Tibial artery (tissue), 4 donors: ENCODE results near the gene PTPRN2.
A peak's percentile ranks its signal among the peaks of the same experiment; 100 is the strongest.

Experiments used
- DNase-seq, 2 donors: peaks; one replicate each; pipeline ENCODE4 v3.0.0-alpha.2; 2019
- H3K27ac ChIP-seq, 2 donors: fragments of 200-600 bp; sonication (generic) in 1 of 2; 1 replicate in 1 of 2; 2 replicates in 1 of 2; pipeline ENCODE4 v1.5.1; 2018 to 2019; ENCODE audit warnings: mild to moderate bottlenecking in 1 of 2
- H3K27me3 ChIP-seq, 2 donors: fragments of 200-600 bp; sonication (generic) in 1 of 2; one replicate each; pipeline versions ENCODE4 v1.5.1 to v1.6.0; 2016 to 2019
- H3K36me3 ChIP-seq, 3 donors: fragments of 200-600 bp; sonication (generic) in 2 of 3; one replicate each; pipeline ENCODE4 v1.5.1; 2016 to 2019; ENCODE audit warnings: mild to moderate bottlenecking in 2 of 3
- H3K4me1 ChIP-seq, 4 donors: fragments of 200-600 bp; sonication (generic) in 2 of 4; 1 replicate in 3 of 4; 2 replicates in 1 of 4; pipeline ENCODE4 v1.5.1; 2016 to 2019
- H3K4me3 ChIP-seq, 2 donors: fragments of 200-600 bp; sonication (generic) in 1 of 2; 1 replicate in 1 of 2; 2 replicates in 1 of 2; pipeline ENCODE4 v1.5.1; 2018 to 2019; ENCODE audit warnings: mild to moderate bottlenecking in 2 of 2
- H3K9me3 ChIP-seq, 3 donors: fragments of 200-600 bp; sonication (generic) in 1 of 3; one replicate each; pipeline ENCODE4 v1.5.1; 2016 to 2019
- intact Hi-C: fragments of 100-400 bp; cut with DNase I; formaldehyde crosslinking; loops from one replicate; pipeline ENCODE4 v1.15.0; 2023; ENCODE audit warnings: low total_unique reads
- TF ChIP-seq, protein P1 (sequence below), 2 experiments: fragments of 200-600 bp in 1 of 2; fragments of 450-650 bp in 1 of 2; IDR thresholded peaks; one replicate each; pipeline ENCODE4 v1.5.1; 2017 to 2019; ENCODE audit warnings: antibody characterized with exemption in 2 of 2, mild to moderate bottlenecking in 1 of 2, moderate library complexity in 1 of 2

Gene PTPRN2

DNA sequence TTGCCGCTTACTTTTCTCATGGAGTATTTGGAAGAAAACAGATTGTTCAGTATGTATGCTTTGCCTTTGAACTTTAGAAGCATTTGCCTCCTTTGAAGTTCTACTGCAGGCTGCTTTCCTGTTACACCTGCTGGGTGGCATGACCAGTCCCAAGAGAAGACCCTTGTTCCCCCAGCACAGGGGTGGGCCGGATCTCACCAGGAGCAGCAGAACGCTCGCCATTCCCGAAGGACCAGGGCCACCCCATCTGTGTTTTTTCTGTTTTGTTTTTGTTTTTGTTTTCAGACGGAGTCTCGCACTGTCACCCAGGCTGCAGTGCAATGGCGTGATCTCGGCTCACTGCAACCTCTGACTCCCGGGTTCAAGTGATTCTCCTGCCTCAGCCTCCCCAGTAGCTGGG, 493.6 kb downstream of the PTPRN2 start:
- H3K36me3 ChIP-seq: no peaks in the 10 kb centered on the region
- H3K4me1 ChIP-seq: no peaks in the 10 kb centered on the region
- intact Hi-C loops: no loop called here
- TF ChIP-seq, protein P1, sequence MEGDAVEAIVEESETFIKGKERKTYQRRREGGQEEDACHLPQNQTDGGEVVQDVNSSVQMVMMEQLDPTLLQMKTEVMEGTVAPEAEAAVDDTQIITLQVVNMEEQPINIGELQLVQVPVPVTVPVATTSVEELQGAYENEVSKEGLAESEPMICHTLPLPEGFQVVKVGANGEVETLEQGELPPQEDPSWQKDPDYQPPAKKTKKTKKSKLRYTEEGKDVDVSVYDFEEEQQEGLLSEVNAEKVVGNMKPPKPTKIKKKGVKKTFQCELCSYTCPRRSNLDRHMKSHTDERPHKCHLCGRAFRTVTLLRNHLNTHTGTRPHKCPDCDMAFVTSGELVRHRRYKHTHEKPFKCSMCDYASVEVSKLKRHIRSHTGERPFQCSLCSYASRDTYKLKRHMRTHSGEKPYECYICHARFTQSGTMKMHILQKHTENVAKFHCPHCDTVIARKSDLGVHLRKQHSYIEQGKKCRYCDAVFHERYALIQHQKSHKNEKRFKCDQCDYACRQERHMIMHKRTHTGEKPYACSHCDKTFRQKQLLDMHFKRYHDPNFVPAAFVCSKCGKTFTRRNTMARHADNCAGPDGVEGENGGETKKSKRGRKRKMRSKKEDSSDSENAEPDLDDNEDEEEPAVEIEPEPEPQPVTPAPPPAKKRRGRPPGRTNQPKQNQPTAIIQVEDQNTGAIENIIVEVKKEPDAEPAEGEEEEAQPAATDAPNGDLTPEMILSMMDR (IDR thresholded peaks at IDR 0.05): no peak
- H3K4me3 ChIP-seq: no peak overlapping the region
- H3K27ac ChIP-seq: no peak overlapping the region
- H3K9me3 ChIP-seq: no peaks in the 10 kb centered on the region
- peaks cover 0 to 9% of the 10 kb centered on the region in 2 donors for H3K27me3 ChIP-seq
- peak in 1 of 2 donors; percentile 12 for DNase-seq

DNA sequence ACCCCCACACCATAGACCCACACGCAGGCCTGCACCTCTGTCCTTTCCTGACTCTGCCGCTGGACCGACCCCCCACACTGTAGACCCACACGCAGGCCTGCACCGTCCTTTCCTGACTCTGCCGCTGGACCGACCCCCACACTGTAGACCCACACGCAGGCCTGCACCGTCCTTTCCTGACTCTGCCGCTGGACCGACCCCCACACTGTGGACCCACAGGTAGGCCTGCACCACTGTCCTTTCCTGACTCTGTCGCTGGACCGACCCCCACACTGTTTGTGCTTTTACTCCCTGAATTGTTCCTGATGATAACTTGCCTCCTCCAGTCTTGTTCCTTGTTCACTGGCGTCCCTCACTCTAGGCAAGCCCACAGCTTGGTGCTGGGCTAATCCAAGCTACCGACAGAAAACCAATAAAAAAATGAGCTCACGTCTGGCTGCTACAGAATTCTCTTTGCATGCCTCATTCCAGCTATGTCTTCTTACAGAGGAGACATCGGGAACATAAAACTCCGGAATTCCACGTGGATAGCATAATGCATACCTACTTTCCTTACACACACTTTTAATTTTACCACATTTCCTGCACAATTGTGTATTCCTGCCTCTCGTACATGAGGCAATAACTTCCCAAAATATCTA, 494.3 kb downstream of the PTPRN2 start:
- no peak overlapping the region for H3K4me3 ChIP-seq
- peak in 1 of 2 donors; percentile 9 for DNase-seq
- H3K27me3 ChIP-seq: peaks cover 0 to 5% of the 10 kb centered on the region in 2 donors
- H3K4me1 ChIP-seq: no peaks in the 10 kb centered on the region
- intact Hi-C loops: no loop called here
- TF ChIP-seq, protein P1 (IDR thresholded peaks at IDR 0.05): no peak
- no peaks in the 10 kb centered on the region for H3K36me3 ChIP-seq
- no peak overlapping the region for H3K27ac ChIP-seq
- no peaks in the 10 kb centered on the region for H3K9me3 ChIP-seq

DNA sequence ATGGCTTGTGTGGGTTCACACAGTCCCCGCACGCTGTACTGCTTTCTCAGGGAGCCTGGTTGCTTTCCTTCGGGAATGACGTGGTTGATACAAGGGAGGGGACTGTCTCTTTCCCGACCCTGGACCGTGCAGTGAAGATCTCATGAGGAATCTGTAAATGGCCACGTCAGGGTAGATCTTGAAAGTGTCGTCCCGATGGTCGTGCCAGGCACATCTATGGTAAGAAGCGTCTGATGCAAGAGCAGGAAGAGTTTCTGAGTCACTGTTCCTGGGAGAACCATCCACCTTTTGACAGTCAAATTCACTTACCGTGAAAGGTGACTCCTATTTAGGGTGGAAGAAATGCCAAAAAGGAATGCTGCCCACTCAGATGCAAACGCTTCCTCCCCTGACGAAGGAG, 500.4 kb downstream of the PTPRN2 start:
- no peaks in the 10 kb centered on the region for H3K36me3 ChIP-seq
- H3K9me3 ChIP-seq: peaks cover 0 to 3% (median 0%) of the 10 kb centered on the region in 3 donors
- peak in 1 of 2 donors; percentile 25 for DNase-seq
- no peaks in the 10 kb centered on the region for H3K27me3 ChIP-seq
- no peak overlapping the region for H3K4me3 ChIP-seq
- no peaks in the 10 kb centered on the region for H3K4me1 ChIP-seq
- no peak overlapping the region for H3K27ac ChIP-seq
- TF ChIP-seq, protein P1 (IDR thresholded peaks at IDR 0.05): no peak
- intact Hi-C loops: no loop called here

DNA sequence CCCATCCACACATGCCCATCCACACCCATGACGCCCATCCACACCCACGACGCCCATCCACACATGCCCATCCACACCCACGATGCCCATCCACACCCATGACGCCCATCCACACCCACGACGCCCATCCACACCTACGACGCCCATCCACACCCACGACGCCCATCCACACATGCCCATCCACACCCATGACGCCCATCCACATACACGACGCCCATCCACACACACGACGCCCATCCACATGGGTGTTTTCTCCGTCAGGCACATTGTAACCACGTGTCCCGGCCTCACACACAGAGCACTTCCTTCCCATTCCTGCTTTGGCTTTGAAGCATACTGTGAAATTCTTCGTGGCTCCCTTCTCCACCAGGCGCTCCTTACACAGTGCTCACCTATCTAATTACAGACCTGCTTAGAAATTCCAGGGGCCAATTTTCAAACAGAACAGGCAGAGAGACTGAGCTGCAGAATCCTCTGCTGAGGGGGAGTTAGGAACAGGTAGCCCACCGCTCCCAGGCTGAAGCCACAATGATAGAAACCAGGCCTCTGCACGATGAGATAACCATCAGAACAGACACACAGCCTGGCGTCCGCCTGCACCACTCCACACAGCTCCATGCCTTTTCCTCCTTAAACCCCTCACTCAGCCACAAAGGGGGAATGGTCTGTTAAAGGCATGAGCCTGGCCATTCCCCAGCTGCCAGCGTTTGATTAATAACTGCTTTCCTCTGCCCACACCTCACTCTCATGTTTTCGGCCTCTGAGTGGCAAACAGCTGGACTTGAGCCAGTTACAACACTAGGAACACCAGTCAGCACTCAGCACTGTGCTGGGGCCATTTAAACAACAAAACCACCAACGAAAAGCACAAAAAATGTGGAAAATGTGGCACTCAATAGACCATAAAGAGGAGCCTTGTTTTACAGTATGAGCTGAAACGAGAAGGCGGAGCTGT, 501.6 kb downstream of the PTPRN2 start:
- Histone ChIP-seq H3K4me1 (no peaks in the 10 kb centered on the region), H3K4me3 (no peak overlapping the region), H3K9me3 (peaks cover 0 to 3% (median 0%) of the 10 kb centered on the region in 3 donors), H3K27ac (no peak overlapping the region), H3K36me3 (no peaks in the 10 kb centered on the region), H3K27me3 (no peaks in the 10 kb centered on the region)
- intact Hi-C loops: no loop called here
- DNase-seq: peak; percentile 8 to 37
- TF ChIP-seq, protein P1 (IDR thresholded peaks at IDR 0.05): no peak

DNA sequence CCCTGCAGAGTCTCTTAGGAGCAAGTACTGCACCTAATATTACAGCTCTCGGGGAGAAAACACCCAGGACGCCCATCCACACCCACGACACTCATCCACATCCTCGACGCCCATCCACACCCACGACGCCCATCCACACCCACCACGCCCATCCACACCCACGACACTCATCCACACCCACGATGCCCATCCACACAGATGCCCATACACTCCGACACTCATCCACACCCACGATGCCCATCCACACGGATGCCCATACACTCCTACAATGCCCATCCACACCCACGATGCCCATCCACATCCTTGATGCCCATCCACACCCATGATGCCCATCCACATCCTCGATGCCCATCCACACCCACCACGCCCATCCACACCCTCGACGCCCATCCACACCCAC, 503.1 kb downstream of the PTPRN2 start:
- H3K4me1 ChIP-seq: no peaks in the 10 kb centered on the region
- TF ChIP-seq, protein P1 (IDR thresholded peaks at IDR 0.05): no peak
- no peak for DNase-seq
- intact Hi-C loops: no loop called here
- H3K9me3 ChIP-seq: peaks cover 0 to 3% (median 0%) of the 10 kb centered on the region in 3 donors
- H3K4me3 ChIP-seq: no peak overlapping the region
- H3K27ac ChIP-seq: no peak overlapping the region
- H3K36me3 ChIP-seq: no peaks in the 10 kb centered on the region
- no peaks in the 10 kb centered on the region for H3K27me3 ChIP-seq
